OCI-LY7 (cell line): ENCODE measurements around the gene TSNAX.

Source experiments
- CTCF ChIP-seq: fragments of 200-600 bp; sonication (generic); conservative IDR thresholded peaks from 2 replicates; pipeline ENCODE4 v1.5.1; 2014; ENCODE audit warnings: mild to moderate bottlenecking, antibody characterized with exemption, low read length, moderate library complexity, mixed read lengths
- EZH2phosphoT487 ChIP-seq: fragments of 200-600 bp; sonication (generic); IDR thresholded peaks from 2 replicates; pipeline ENCODE4 v1.6.1; 2018; ENCODE audit warnings: low read depth, borderline replicate concordance, mild to moderate bottlenecking, mixed run types, antibody characterized with exemption, low read length, moderate library complexity, mixed read lengths

GRCh38 chr1:231527586-231528171, 790 bp upstream of the TSNAX start:
- TF ChIP-seq CTCF (no peak), EZH2phosphoT487 (no peak)
